GM21390 (cell line): ENCODE data around the gene C7orf57.

Experiments used
- ATAC-seq: cut with Tn5 transposase; IDR thresholded peaks from one replicate; pipeline ENCODE4 v1.9.1; 2021; ENCODE audit not compliant: unreplicated experiment

The C7orf57 gene

DNA sequence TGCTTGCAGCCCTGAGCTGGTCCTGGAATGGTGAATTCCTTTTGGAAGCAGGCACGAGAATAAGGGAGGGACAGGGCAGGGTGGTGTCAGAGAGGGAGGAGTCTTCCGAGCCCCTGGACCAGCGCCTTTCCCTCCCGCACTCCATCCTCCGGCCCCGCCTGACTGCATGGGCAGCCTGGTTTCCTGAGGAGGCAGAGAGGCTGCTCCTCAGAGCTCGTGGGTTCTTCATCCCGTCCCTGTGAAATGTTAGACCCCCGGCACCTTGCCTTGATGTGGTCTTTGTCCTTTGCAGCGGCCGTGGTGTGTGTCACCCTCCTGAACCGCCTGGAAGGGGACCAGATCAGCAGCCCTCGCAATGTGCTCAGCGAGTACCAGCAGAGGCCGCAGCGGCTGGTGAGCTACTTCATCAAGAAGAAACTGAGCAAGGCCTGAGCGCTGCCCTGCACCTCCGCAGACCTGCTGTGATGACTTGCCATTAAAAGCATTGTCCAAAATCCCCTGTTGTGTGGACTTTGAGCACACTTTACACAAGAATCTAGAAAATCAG, 72.7 kb downstream of the C7orf57 start:
- ATAC-seq: no peak

DNA sequence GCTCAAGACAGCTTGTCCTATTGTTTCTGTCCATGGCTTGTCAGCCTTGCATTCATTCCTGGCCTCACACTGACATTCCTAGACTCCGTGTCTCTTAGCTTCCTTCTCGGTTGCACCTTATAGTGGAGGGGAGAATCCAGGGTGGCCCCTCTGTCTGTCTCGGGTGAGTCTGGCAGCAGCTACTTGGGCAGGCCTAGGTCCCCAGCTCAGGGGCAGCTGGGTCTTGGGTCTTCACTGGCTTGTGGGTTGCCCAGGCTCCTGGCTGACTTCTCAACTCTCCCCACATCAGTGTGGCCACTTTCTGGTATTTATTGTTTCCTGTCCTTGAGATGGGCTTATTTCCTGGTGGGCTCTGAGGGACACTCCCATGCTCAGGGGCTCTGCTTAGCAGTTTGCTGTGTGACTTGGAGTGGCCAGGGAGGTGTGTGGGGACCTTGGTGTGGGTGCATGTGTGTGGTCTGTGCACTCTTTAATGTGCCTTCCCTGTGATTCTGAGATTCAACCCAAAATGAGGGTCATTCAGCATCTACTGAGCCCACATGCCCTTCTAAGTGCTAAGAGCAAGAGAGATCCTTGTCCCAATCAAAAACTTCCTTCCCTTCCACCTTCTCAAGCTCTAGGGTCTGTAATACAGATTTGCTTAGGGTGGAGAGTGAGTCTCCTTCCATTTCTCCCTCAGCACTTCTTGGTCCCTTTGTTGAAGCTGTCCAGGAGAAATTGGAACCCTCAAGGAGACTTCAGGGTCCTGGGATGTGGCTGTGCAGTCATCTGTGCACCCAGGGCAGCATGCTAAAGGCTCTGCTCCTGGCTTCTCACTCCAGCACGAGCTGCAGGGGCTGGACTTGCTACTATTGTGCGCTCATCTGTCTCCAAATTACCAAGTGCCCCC, 73.9 kb downstream of the C7orf57 start:
- ATAC-seq: no peak

DNA sequence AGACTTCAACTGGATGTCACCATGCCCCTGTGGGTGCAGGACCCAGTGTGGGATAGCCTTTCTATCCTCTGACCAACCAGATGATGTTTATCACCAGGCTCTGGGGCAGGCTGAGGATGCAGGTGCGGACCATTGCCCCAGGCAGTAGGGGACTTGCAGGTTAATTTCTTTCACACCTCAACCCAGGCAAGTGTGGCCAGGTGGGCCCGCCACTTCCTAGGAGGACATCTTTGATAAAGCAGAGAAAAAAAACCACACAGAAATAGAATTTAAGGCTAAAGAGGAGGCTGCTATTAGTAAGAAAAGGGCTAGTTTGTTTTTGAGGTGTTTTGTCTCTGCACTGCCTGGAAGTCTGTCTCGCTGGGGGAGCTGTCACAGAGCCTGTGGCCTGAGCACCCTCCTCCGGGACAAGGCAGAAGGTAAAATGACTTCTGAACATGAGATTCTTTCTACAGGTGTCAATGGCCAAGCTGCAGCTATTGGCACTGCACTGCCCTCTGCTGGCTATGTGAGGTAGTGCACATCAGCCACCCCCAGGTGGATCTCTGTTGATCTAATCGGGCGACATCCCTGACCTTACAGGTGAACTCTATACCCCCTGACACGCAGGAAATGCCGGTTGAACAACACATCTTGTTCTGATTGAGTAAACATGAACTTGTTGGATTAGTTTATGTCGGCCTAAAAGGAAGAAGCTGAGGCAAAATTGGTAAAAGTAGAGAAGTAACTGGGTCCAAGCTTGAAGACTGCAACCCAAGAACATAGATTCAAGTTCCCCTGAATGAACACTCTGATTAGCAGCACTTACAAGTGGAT, 74.7 kb downstream of the C7orf57 start:
- peak; percentile 94 for ATAC-seq

DNA sequence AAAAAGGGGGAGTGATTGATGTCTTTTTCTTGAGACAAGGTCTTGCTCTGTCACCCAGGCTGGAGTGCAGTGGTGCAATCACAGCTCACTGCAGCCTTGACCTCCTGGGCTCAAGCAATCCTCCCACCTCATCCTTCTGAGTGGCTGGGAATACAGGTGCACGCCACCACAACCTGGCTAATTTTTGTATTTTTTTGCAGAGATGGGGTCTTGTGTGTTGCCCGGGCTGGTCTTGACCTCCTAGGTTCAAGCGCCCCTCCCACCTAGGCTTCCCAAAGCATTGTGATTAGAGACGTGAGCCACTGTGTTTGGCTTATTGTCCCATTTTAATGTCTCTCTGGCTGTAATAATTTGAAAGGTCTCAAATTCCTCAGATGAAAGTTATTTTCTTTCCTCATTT, 75.5 kb downstream of the C7orf57 start:
- ATAC-seq: no peak
